Neural progenitor cell (in vitro differentiated cells): ENCODE measurements around the gene WNT9A.

Experiments
- CTCF ChIP-seq: fragments of 200-600 bp; sonication (generic); IDR thresholded peaks from 2 replicates; pipeline ENCODE4 v1.5.1; 2017; ENCODE audit warnings: antibody characterized with exemption, mild to moderate bottlenecking
- EZH2 ChIP-seq: fragments of 200-600 bp; sonication (generic); IDR thresholded peaks from 2 replicates; pipeline ENCODE4 v1.6.1; 2017; ENCODE audit warnings: antibody characterized with exemption, mild to moderate bottlenecking, moderate library complexity
- EZH2phosphoT487 ChIP-seq: fragments of 200-600 bp; sonication (generic); IDR thresholded peaks from 2 replicates; pipeline ENCODE4 v1.6.1; 2017; ENCODE audit warnings: antibody characterized with exemption

- no peak for TF ChIP-seq CTCF
- TF ChIP-seq EZH2phosphoT487: no peak
- no peak for TF ChIP-seq EZH2
Measured at GRCh38 chr1:227937031-227937837, 10.5 kb downstream of the WNT9A start.
